Common myeloid progenitor, CD34-positive (primary cell): ENCODE results near the gene ATP6V0D1.

Experiments used
- CTCF ChIA-PET: fragments of 350-600 bp; sonication (Branson Sonifier 250); formaldehyde crosslinking; loops from one replicate; lab custom pipeline; 2021; ENCODE audit warnings: antibody characterized with exemption; lab: Charles Lee
- POLR2A ChIA-PET: fragments of 350-600 bp; sonication (Branson Sonifier 250); formaldehyde crosslinking; loops from one replicate; lab custom pipeline; 2021; ENCODE audit warnings: antibody characterized with exemption; lab: Charles Lee
- DNase-seq, 3 donors: peaks; one replicate each; pipeline versions ENCODE4 v3.0.0 to v3.0.0-alpha.2; 2013
- H3K27ac ChIP-seq, 2 experiments: 1 replicate in 1 of 2; 2 replicates in 1 of 2; pipeline ENCODE4 v1.7.0; 2013; ENCODE audit warnings: inconsistent platforms in 2 of 2, low read length in 2 of 2, mild to moderate bottlenecking in 2 of 2, low read depth in 1 of 2, moderate library complexity in 1 of 2; ENCODE audit not compliant: severe bottlenecking in 2 of 2, insufficient read depth in 1 of 2, poor library complexity in 1 of 2
- H3K27me3 ChIP-seq, 5 experiments: replicated peaks in 2 of 5; 1 replicate in 3 of 5; 2 replicates in 2 of 5; pipeline versions ENCODE4 v1.6.1 to v1.7.0; 2013; ENCODE audit warnings: low read length in 4 of 5, mild to moderate bottlenecking in 2 of 5, moderate library complexity in 2 of 5, inconsistent platforms in 1 of 5; ENCODE audit not compliant: insufficient read depth in 5 of 5, control insufficient read depth in 4 of 5
- H3K36me3 ChIP-seq, 4 experiments: 1 replicate in 2 of 4; 2 replicates in 2 of 4; pipeline versions ENCODE4 v1.6.1 to v1.7.0; 2013; ENCODE audit warnings: low read length in 3 of 4, control low read depth in 1 of 4, mild to moderate bottlenecking in 1 of 4; ENCODE audit not compliant: control insufficient read depth in 4 of 4, insufficient read depth in 4 of 4
- H3K4me1 ChIP-seq, 4 experiments: 1 replicate in 3 of 4; 2 replicates in 1 of 4; pipeline versions ENCODE4 v1.6.1 to v1.7.1; 2013; ENCODE audit warnings: low read length in 3 of 4, mild to moderate bottlenecking in 3 of 4, control low read depth in 1 of 4, inconsistent platforms in 1 of 4, moderate library complexity in 1 of 4; ENCODE audit not compliant: control insufficient read depth in 4 of 4, insufficient read depth in 4 of 4; ENCODE audit errors: control extremely low read depth in 1 of 4
- H3K4me3 ChIP-seq, 7 experiments: 1 replicate in 4 of 7; 2 replicates in 3 of 7; pipeline versions ENCODE4 v1.5.1 to v1.7.0; 2013; ENCODE audit warnings: mild to moderate bottlenecking in 7 of 7, low read length in 6 of 7, moderate library complexity in 6 of 7, inconsistent platforms in 2 of 7, low read depth in 2 of 7, control low read depth in 1 of 7; ENCODE audit not compliant: insufficient read depth in 4 of 7, control insufficient read depth in 1 of 7; ENCODE audit errors: extremely low read depth in 1 of 7
- H3K9me3 ChIP-seq, 5 experiments: 1 replicate in 4 of 5; 2 replicates in 1 of 5; pipeline versions ENCODE4 v1.6.1 to v1.7.1; 2013; ENCODE audit warnings: low read length in 4 of 5, mild to moderate bottlenecking in 2 of 5, inconsistent platforms in 1 of 5, low read depth in 1 of 5, moderate library complexity in 1 of 5; ENCODE audit not compliant: control insufficient read depth in 4 of 5, insufficient read depth in 2 of 5; ENCODE audit errors: control extremely low read depth in 1 of 5
- WGBS: methylation state at CpG from one replicate; pipeline ENCODE4 v1.1.5; 2013; ENCODE audit not compliant: insufficient coverage; 5-methylcytosine and 5-hydroxymethylcytosine counted together

ATP6V0D1 gene

GRCh38 chr16:67483731-67484525 is 3.0 kb upstream of the ATP6V0D1 start:
- CTCF ChIA-PET, result interaction anchor here (0.6 to 4.9 kb wide), 9 partner anchors 9 to 1895 kb away, joined by 3 to 35 read pairs (median 4); no protein-coding TSS in a partner anchor
- WGBS, result over 99% methylated on average over 10 of the region's 12 CpGs

GRCh38 chr16:67483150-67483549 is 2.2 kb upstream of the ATP6V0D1 start, which contains the start of gene AGRP:
AGRP (minus strand) TSS chr16:67483547; CDS start chr16:67483398, 149 bp downstream.
- DNase-seq, result no peak
- Histone ChIP-seq H3K27me3 (no peaks in the 10 kb centered on the region), H3K27ac (peak within 1 kb of the TSS in 1 of 2 experiments; percentile 98), H3K4me1 (peaks cover 5 to 52% (median 36%) of the 10 kb centered on the region in 4 experiments), H3K9me3 (no peaks in the 10 kb centered on the region), H3K36me3 (peaks cover 0 to 14% (median 6%) of the 10 kb centered on the region in 4 experiments), H3K4me3 (peak within 1 kb of the TSS in 5 of 7 experiments; percentile 87 to 99 (median 92))
- 95% methylated on average over 6 of the region's 6 CpGs for WGBS
- CTCF ChIA-PET, result interaction anchor here (0.9 to 4.9 kb wide), 5 partner anchors 8 to 185 kb away, joined by 3 to 35 read pairs (median 5); no protein-coding TSS in a partner anchor
- POLR2A ChIA-PET, result no interaction called here

More at GRCh38 chr16:67483731-67484525, 3.0 kb upstream of the ATP6V0D1 start:
- DNase-seq, result no peak
- Histone ChIP-seq H3K9me3 (no peaks in the 10 kb centered on the region), H3K27ac (peak overlapping the region in 1 of 2 experiments; percentile 25), H3K4me3 (no peak overlapping the region), H3K4me1 (peaks cover 5 to 54% (median 41%) of the 10 kb centered on the region in 4 experiments), H3K27me3 (no peaks in the 10 kb centered on the region), H3K36me3 (peaks cover 0 to 14% (median 6%) of the 10 kb centered on the region in 4 experiments)
- POLR2A ChIA-PET, result no interaction called here

DNA sequence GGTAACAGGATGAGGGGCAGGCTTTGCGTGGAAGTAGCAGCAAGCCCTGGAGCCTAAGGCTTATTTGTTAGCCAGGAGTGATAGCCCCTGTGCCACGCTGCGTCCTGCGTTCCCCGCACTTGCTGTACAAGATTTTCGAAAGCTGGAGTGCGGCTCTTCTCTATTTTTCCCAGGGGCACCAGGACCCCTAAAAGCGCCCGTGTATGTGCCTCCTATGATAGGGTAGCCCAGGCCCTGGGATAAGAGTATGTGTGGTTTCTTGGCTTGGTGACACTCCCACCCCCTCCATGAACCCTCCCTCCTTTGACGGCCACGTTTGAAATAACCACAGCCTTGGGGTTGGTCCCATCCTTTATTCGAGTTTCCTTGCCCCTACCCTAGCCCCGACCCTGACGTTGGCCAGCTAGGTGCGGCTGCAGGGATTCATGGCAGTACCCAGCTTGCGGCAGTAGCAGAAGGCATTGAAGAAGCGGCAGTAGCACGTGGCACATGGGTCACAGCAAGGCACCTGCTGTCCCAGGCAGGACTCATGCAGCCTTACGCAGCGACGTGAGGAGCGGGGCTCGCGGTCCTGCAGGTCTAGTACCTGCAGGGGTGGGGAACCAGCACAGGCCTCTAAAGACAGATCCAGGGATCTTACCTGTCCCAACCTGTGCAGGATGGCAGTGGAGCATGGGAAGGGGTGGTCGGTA is 1.4 kb upstream of the ATP6V0D1 start:
- WGBS, result 82% methylated on average over 23 of the region's 25 CpGs
- Histone ChIP-seq H3K9me3 (no peaks in the 10 kb centered on the region), H3K4me3 (peak overlapping the region in 6 of 7 experiments; percentile 74 to 99 (median 90)), H3K27me3 (no peaks in the 10 kb centered on the region), H3K4me1 (peaks cover 5 to 46% (median 36%) of the 10 kb centered on the region in 4 experiments), H3K27ac (peak overlapping the region; percentile 40 to 98), H3K36me3 (peaks cover 0 to 14% (median 6%) of the 10 kb centered on the region in 4 experiments)
- POLR2A ChIA-PET, result no interaction called here
- CTCF ChIA-PET, result interaction anchor here (1.2 to 4.9 kb wide), 9 partner anchors 10 to 185 kb away, joined by 3 to 35 read pairs (median 5); no protein-coding TSS in a partner anchor
- DNase-seq, result no peak

DNA sequence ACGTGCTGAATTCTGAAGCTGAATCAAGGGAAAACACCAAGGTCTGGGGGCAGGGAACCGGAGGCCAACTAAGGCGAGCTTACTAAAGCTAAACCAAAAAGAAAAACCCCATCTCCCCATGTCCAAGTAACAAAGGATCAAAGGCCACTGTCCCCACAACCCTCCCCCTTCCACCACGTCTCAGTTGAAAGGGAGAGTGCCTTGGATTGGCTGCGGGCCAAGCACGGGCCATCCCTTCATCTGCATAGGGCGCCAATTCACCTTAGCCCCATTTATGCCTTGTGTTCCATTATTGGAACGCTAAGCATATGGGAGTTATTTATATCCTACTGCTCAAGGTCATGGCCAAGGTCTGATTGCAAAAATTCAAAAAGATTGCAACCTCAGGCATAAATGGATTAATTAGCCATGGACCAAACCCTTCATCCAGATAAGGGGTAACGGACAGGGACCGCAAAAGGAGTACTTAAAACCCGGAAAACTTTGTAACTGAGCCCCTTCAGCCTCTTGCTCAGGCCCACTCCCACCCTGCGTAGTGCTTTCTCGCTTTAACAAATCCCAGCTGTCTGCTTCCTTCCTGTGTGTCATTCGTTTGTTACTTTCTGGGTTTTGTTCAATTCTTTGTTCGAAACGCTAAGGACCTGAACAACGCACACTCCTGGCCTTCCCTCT is 740 bp upstream of the ATP6V0D1 start:
- Histone ChIP-seq H3K27ac (peak overlapping the region; percentile 46 to 98), H3K4me3 (peak overlapping the region; percentile 54 to 99 (median 89)), H3K36me3 (peaks cover 0 to 14% (median 6%) of the 10 kb centered on the region in 4 experiments), H3K27me3 (no peaks in the 10 kb centered on the region), H3K4me1 (peaks cover 5 to 44% (median 34%) of the 10 kb centered on the region in 4 experiments), H3K9me3 (no peaks in the 10 kb centered on the region)
- peak in 2 of 3 donors; percentile 27 to 47 for DNase-seq
- CTCF ChIA-PET, result interaction anchor here (0.9 to 4.1 kb wide), 22 partner anchors 11 to 238 kb away, joined by 3 to 31 read pairs (median 4); partner anchors contain the start of gene CARMIL2
- POLR2A ChIA-PET, result interaction anchor here (0.7 kb wide), 1 partner anchor 39 kb away, joined by 3 read pairs; no protein-coding TSS in a partner anchor
- WGBS, result 11% methylated on average over 15 of the region's 17 CpGs

DNA sequence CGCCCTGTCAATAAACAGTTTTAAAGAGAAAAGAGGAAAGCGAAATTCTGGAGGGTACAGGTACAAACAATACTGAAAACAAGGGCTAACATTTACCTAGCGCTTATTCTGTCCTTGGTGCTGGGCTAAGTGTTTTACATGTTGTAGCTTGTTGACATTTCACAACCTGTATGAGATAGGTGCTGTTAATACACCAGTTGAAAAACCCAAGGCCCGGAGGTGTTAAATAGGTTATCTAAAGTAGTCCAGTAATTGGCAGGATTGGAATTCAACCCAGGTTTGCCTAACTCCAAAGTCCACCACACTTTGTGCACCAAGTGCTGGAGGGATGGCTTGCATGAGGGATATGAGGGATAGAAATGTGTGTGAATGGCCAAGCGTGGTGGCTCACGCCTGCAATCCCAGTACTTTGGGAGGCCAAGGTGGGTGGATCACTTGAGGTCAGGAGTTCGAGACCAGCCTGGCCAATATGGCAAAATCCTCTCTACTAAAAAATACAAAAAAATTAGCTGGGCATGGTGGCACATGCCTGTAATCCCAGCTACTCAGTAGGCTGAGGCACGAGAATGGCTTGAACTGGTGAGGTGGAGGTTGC is 2.9 kb downstream of the ATP6V0D1 start:
- Histone ChIP-seq H3K4me3 (no peak overlapping the region), H3K27me3 (no peaks in the 10 kb centered on the region), H3K4me1 (peaks cover 5 to 33% (median 28%) of the 10 kb centered on the region in 4 experiments), H3K9me3 (no peaks in the 10 kb centered on the region), H3K36me3 (peaks cover 0 to 10% (median 4%) of the 10 kb centered on the region in 4 experiments), H3K27ac (no peak overlapping the region)
- CTCF ChIA-PET, result interaction anchor here (1.3 to 4.1 kb wide), 4 partner anchors 10 to 38 kb away, joined by 3 to 18 read pairs (median 6); no protein-coding TSS in a partner anchor
- DNase-seq, result no peak
- POLR2A ChIA-PET, result no interaction called here
- WGBS, result 100% methylated on average over 4 of the region's 8 CpGs
